Neutrophil (primary cell): Measurements from ENCODE around the gene ALX1.

Experiments
- H3K27ac ChIP-seq: fragments of 200-600 bp; sonication (generic); 2 replicates; pipeline ENCODE4 v1.5.1; 2016; ENCODE audit warnings: mild to moderate bottlenecking, moderate library complexity
- H3K27me3 ChIP-seq: fragments of 200-600 bp; sonication (generic); 2 replicates; pipeline ENCODE4 v1.6.0; 2016; ENCODE audit warnings: mild to moderate bottlenecking
- H3K36me3 ChIP-seq: fragments of 200-600 bp; sonication (generic); 2 replicates; pipeline ENCODE4 v1.5.1; 2017
- H3K4me1 ChIP-seq, 2 experiments: fragments of 200-600 bp in 1 of 2; sonication (generic) in 1 of 2; 1 replicate in 1 of 2; 2 replicates in 1 of 2; pipeline versions ENCODE4 v1.5.1 to v1.6.1; 2013 to 2016; ENCODE audit warnings: low read depth in 1 of 2, low read length in 1 of 2, mild to moderate bottlenecking in 1 of 2, moderate library complexity in 1 of 2; ENCODE audit not compliant: control insufficient read depth in 1 of 2, insufficient read depth in 1 of 2
- H3K4me3 ChIP-seq, 2 experiments: fragments of 200-600 bp in 1 of 2; sonication (generic) in 1 of 2; 1 replicate in 1 of 2; 2 replicates in 1 of 2; pipeline ENCODE4 v1.5.1; 2013 to 2016; ENCODE audit warnings: low read depth in 1 of 2, low read length in 1 of 2, mild to moderate bottlenecking in 1 of 2, moderate library complexity in 1 of 2
- H3K9me3 ChIP-seq: fragments of 200-600 bp; sonication (generic); 2 replicates; pipeline ENCODE4 v1.5.1; 2016
- TF ChIP-seq, protein P1 (sequence below): fragments of 200-600 bp; sonication (generic); IDR thresholded peaks from 2 replicates; pipeline ENCODE4 v1.5.1; 2016; ENCODE audit warnings: antibody characterized with exemption

ALX1 gene

DNA sequence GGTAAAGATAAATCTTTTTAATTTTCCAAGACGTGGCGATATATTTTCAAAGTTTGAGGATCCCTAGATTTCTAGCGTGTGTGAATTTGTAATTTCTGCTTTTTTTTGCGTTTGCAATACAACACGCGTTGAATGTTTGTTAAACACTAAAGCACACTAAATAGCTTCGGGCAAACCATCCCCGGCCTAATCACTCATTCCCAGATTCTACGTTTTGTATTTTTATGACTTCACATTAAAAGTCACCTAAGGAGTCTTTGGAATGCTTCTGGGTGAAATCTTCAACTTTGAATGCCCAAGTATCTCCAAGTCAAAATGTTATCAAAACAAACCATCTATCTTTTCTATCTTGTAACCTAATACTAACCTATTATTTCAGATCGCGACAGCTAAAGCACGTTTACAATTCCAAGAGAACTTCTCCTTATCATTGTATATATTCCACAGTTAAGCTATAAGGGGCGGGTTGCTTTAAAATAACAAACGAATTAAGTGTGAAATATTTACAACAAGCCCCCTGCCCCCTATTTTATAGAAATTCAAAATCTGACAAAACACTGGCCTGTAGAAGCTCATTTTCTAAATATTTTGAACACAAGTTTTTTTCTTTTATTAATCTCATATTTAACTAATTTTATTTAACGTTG is 1.1 kb downstream of the ALX1 start:
- H3K27me3 ChIP-seq, result peaks cover 87% of the 10 kb centered on the region
- no peaks in the 10 kb centered on the region for H3K36me3 ChIP-seq
- no peaks in the 10 kb centered on the region for H3K9me3 ChIP-seq
- TF ChIP-seq, protein P1, sequence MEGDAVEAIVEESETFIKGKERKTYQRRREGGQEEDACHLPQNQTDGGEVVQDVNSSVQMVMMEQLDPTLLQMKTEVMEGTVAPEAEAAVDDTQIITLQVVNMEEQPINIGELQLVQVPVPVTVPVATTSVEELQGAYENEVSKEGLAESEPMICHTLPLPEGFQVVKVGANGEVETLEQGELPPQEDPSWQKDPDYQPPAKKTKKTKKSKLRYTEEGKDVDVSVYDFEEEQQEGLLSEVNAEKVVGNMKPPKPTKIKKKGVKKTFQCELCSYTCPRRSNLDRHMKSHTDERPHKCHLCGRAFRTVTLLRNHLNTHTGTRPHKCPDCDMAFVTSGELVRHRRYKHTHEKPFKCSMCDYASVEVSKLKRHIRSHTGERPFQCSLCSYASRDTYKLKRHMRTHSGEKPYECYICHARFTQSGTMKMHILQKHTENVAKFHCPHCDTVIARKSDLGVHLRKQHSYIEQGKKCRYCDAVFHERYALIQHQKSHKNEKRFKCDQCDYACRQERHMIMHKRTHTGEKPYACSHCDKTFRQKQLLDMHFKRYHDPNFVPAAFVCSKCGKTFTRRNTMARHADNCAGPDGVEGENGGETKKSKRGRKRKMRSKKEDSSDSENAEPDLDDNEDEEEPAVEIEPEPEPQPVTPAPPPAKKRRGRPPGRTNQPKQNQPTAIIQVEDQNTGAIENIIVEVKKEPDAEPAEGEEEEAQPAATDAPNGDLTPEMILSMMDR, result no peak
- H3K27ac ChIP-seq, result no peak overlapping the region
- H3K4me3 ChIP-seq, result no peak overlapping the region
- H3K4me1 ChIP-seq, result no peaks in the 10 kb centered on the region

- H3K9me3 ChIP-seq, result no peaks in the 10 kb centered on the region
- TF ChIP-seq, protein P1, result no peak
- H3K4me3 ChIP-seq, result no peak overlapping the region
- no peaks in the 10 kb centered on the region for H3K36me3 ChIP-seq
- no peaks in the 10 kb centered on the region for H3K4me1 ChIP-seq
- H3K27ac ChIP-seq, result no peak overlapping the region
- H3K27me3 ChIP-seq, result peaks cover 81% of the 10 kb centered on the region
Observed at GRCh38 chr12:85281636-85282312, 1.8 kb downstream of the ALX1 start.

DNA sequence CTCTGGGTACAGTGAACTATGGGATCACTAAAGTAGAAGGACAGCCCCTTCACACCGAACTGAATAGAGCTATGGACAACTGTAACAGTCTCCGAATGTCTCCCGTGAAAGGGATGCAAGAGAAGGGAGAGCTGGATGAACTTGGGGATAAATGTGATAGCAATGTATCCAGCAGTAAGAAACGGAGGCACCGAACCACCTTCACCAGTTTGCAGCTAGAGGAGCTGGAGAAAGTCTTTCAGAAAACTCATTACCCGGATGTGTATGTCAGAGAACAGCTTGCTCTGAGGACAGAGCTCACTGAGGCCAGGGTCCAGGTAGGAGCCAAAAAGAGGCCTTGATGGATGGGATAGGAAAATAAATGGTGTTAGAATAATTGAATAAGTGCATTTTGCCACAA is 3.5 kb downstream of the ALX1 start:
- H3K36me3 ChIP-seq, result no peaks in the 10 kb centered on the region
- no peak overlapping the region for H3K27ac ChIP-seq
- H3K27me3 ChIP-seq, result peaks cover 63% of the 10 kb centered on the region
- no peaks in the 10 kb centered on the region for H3K4me1 ChIP-seq
- TF ChIP-seq, protein P1, result no peak
- H3K4me3 ChIP-seq, result no peak overlapping the region
- H3K9me3 ChIP-seq, result no peaks in the 10 kb centered on the region

DNA sequence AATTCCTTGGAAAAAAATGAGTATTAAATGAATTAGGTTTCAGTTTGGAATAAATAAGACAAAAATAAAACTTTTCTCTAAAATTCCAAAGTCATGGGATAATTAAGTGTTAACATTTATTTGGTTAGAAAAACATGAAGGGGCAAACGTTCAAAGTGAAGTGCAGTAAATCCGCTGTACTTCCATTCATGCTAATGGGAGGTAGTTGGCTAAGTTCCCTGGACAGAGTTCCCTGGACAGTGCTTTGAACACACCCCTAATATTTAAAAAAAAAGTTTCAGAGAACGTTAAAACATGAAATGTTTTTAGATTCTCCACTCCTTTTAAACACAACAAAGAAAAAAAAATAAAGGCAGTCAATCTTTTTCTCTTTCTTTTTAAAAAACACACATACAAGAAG is 16.3 kb downstream of the ALX1 start:
- Histone ChIP-seq H3K4me1 (no peaks in the 10 kb centered on the region), H3K4me3 (no peak overlapping the region), H3K9me3 (no peaks in the 10 kb centered on the region), H3K36me3 (no peaks in the 10 kb centered on the region), H3K27me3 (no peaks in the 10 kb centered on the region), H3K27ac (no peak overlapping the region)
- TF ChIP-seq, protein P1, result no peak

DNA sequence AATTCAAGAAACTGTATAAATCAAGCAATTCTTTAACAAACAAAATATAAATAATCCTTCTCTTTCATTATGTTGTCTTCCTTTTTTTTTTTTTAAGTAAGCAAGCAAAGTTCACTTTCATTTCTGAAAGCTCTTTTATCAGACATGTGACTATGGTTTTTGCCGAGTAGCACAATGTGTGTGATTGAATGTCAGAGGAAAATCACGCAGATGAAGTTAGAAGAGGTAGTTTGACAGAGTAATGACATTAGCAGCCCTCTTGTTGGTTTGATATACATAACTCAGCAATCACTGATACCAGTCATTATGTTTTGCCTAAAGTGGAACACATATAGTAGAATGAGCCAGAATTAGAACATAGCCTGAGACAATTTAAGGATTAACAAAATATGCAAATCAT is 19.0 kb downstream of the ALX1 start:
- no peaks in the 10 kb centered on the region for H3K4me1 ChIP-seq
- no peak overlapping the region for H3K4me3 ChIP-seq
- H3K27ac ChIP-seq, result no peak overlapping the region
- no peaks in the 10 kb centered on the region for H3K27me3 ChIP-seq
- no peaks in the 10 kb centered on the region for H3K36me3 ChIP-seq
- TF ChIP-seq, protein P1, result no peak
- no peaks in the 10 kb centered on the region for H3K9me3 ChIP-seq
